HEK293 (cell line): ENCODE results near the gene DNAJB6.

Experiments
- CTCF ChIA-PET: fragments of 350-600 bp; formaldehyde crosslinking; extraction: SDS; loops from one replicate; lab custom pipeline; 2021; ENCODE audit warnings: antibody characterized with exemption; lab: Yijun Ruan, JAX
- POLR2A ChIA-PET: fragments of 300-600 bp; formaldehyde crosslinking; extraction: SDS; loops from one replicate; lab custom pipeline; 2020; ENCODE audit warnings: antibody characterized with exemption, inconsistent platforms; lab: Yijun Ruan, JAX
- H3K27ac ChIP-seq: fragments of 200-500 bp; sonication (Bioruptor generic); 2 replicates; pipeline ENCODE4 v1.5.1; 2014; ENCODE audit warnings: low read depth, low read length, control low read depth, inconsistent platforms; ENCODE audit errors: extremely low read depth
- H3K36me3 ChIP-seq, 2 experiments: fragments of 200-500 bp in 1 of 2; sonication (Bioruptor generic) in 1 of 2; 1 replicate in 1 of 2; 2 replicates in 1 of 2; pipeline ENCODE4 v1.5.1; 2014 to 2017; ENCODE audit warnings: inconsistent platforms in 2 of 2, low read length in 2 of 2; ENCODE audit not compliant: control insufficient read depth in 2 of 2, insufficient read depth in 1 of 2
- H3K4me1 ChIP-seq: fragments of 200-500 bp; sonication (Bioruptor generic); 2 replicates; pipeline ENCODE4 v1.5.1; 2014; ENCODE audit warnings: mild to moderate bottlenecking, low read length, inconsistent platforms; ENCODE audit not compliant: control insufficient read depth, insufficient read depth
- H3K4me3 ChIP-seq: 2 replicates; pipeline ENCODE4 v1.5.1; 2011; ENCODE audit warnings: low read depth, mild to moderate bottlenecking, control low read depth, low read length, moderate library complexity
- H3K9me3 ChIP-seq: fragments of 200-500 bp; sonication (Bioruptor generic); 2 replicates; pipeline ENCODE4 v1.5.1; 2014; ENCODE audit warnings: low read depth, low read length, inconsistent platforms; ENCODE audit not compliant: control insufficient read depth, insufficient read depth
- KLF10 ChIP-seq: fragments of 450-650 bp; IDR thresholded peaks from 2 replicates; pipeline ENCODE4 v1.5.1; 2018; ENCODE audit warnings: missing biosample characterization, mild to moderate bottlenecking, missing genetic modification characterization
- KLF16 ChIP-seq: fragments of 450-650 bp; formaldehyde crosslinking; IDR thresholded peaks from 2 replicates; pipeline ENCODE4 v1.5.1; 2017; ENCODE audit warnings: missing biosample characterization, missing genetic modification characterization
- REPIN1 ChIP-seq: fragments of 450-650 bp; formaldehyde crosslinking; IDR thresholded peaks from 2 replicates; pipeline ENCODE4 v1.5.1; 2017; ENCODE audit warnings: missing biosample characterization, missing genetic modification characterization, low read depth
- ZNF10 ChIP-seq: fragments of 450-650 bp; formaldehyde crosslinking; IDR thresholded peaks from 2 replicates; pipeline ENCODE4 v1.5.1; 2017; ENCODE audit warnings: missing biosample characterization, missing genetic modification characterization
- ZNF24 ChIP-seq: fragments of 450-650 bp; formaldehyde crosslinking; IDR thresholded peaks from 2 replicates; pipeline ENCODE4 v1.5.1; 2016; ENCODE audit warnings: missing biosample characterization, missing genetic modification characterization
- ZNF266 ChIP-seq: fragments of 450-650 bp; formaldehyde crosslinking; IDR thresholded peaks from 2 replicates; pipeline ENCODE4 v1.5.1; 2016; ENCODE audit warnings: missing biosample characterization, missing genetic modification characterization, low read depth
- ZNF521 ChIP-seq: fragments of 450-650 bp; formaldehyde crosslinking; IDR thresholded peaks from 2 replicates; pipeline ENCODE4 v1.5.1; 2017; ENCODE audit warnings: missing biosample characterization, mild to moderate bottlenecking, missing genetic modification characterization
- ZNF558 ChIP-seq: fragments of 450-650 bp; formaldehyde crosslinking; IDR thresholded peaks from 2 replicates; pipeline ENCODE4 v1.5.1; 2016; ENCODE audit warnings: missing biosample characterization, missing genetic modification characterization
- ZNF585B ChIP-seq: fragments of 450-650 bp; formaldehyde crosslinking; IDR thresholded peaks from 2 replicates; pipeline ENCODE4 v1.5.1; 2016; ENCODE audit warnings: missing biosample characterization, missing genetic modification characterization
- ZNF629 ChIP-seq: fragments of 450-650 bp; formaldehyde crosslinking; IDR thresholded peaks from 2 replicates; pipeline ENCODE4 v1.5.1; 2017; ENCODE audit warnings: missing biosample characterization, missing genetic modification characterization
- ZSCAN23 ChIP-seq: fragments of 450-650 bp; formaldehyde crosslinking; IDR thresholded peaks from 2 replicates; pipeline ENCODE4 v1.5.1; 2016; ENCODE audit warnings: missing biosample characterization, missing genetic modification characterization
- TF ChIP-seq, protein P1 (sequence below): fragments of 450-650 bp; formaldehyde crosslinking; IDR thresholded peaks from 2 replicates; pipeline ENCODE4 v1.5.1; 2016; ENCODE audit warnings: missing biosample characterization, missing genetic modification characterization
- TF ChIP-seq, protein P2 (sequence below): fragments of 450-650 bp; formaldehyde crosslinking; IDR thresholded peaks from 2 replicates; pipeline ENCODE4 v1.5.1; 2016; ENCODE audit warnings: missing biosample characterization, missing genetic modification characterization
- TF ChIP-seq, protein P3 (sequence below): fragments of 450-650 bp; formaldehyde crosslinking; IDR thresholded peaks from 2 replicates; pipeline ENCODE4 v1.5.1; 2016; ENCODE audit warnings: missing biosample characterization, missing genetic modification characterization
- TF ChIP-seq, protein P4 (sequence below): fragments of 450-650 bp; formaldehyde crosslinking; IDR thresholded peaks from 2 replicates; pipeline ENCODE4 v1.5.1; 2016; ENCODE audit warnings: missing biosample characterization, missing genetic modification characterization
- TF ChIP-seq, protein P5 (sequence below): fragments of 450-650 bp; formaldehyde crosslinking; IDR thresholded peaks from 2 replicates; pipeline ENCODE4 v1.5.1; 2016; ENCODE audit warnings: missing biosample characterization, missing genetic modification characterization
- TF ChIP-seq, protein P6 (sequence below): fragments of 450-650 bp; formaldehyde crosslinking; IDR thresholded peaks from 2 replicates; pipeline ENCODE4 v1.5.1; 2016; ENCODE audit warnings: missing biosample characterization, missing genetic modification characterization
- TF ChIP-seq, protein P7 (sequence below): fragments of 450-650 bp; formaldehyde crosslinking; IDR thresholded peaks from 2 replicates; pipeline ENCODE4 v1.5.1; 2016; ENCODE audit warnings: missing biosample characterization, missing genetic modification characterization

Gene DNAJB6

DNA sequence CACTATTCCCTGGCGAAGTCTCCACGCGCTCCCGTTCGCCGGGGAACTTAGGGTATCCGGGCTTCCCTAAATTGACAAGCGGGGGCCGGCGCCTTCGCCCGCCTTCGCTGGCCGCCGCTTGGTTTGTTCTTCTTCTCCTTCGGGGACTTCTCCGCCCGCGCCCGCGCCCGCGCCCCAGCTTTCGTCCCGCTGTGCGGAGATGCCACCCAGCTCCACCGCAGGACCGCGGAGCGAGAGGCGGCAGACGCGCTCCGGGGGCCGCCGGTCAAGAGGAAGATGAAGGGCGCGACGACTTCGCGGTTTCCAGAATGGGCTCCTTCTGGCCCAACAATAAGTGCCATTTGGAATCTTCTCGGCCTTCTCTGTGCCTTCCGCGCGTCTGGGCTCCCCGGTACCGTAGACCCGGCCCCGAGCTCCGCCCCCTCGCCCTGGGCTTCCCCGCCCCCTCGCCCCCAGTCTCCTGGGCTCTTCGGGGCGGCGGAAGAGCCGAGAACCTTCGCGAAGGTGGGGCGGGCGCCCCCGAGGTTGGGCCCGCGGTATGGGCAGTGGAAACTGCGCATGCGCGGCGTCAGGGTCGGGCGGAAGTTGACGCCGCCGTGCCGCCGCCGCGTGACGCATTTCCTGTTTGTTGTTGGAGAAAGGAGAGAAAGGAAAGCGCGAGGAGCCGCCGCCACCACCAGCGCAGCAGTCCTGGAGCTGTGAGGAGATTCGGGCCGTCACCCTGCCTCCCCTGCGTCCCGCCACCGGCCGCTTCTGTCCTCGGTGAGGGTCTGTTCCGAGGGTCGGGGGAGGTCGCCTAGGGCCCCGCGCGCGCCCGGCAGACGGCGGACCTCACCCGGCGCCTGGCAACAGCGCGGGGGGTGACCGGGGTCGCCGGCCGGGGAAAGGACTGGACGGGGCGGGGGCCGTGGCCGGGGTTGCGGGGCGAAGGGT is at the start of gene DNAJB6 (continued):
- TF ChIP-seq, protein P1, sequence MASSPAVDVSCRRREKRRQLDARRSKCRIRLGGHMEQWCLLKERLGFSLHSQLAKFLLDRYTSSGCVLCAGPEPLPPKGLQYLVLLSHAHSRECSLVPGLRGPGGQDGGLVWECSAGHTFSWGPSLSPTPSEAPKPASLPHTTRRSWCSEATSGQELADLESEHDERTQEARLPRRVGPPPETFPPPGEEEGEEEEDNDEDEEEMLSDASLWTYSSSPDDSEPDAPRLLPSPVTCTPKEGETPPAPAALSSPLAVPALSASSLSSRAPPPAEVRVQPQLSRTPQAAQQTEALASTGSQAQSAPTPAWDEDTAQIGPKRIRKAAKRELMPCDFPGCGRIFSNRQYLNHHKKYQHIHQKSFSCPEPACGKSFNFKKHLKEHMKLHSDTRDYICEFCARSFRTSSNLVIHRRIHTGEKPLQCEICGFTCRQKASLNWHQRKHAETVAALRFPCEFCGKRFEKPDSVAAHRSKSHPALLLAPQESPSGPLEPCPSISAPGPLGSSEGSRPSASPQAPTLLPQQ (tag by site-specific recombination): peak; percentile 50; the same call in 1 of the 2 replicates
- TF ChIP-seq ZNF629 (tag by site-specific recombination): peak; percentile 98
- TF ChIP-seq, all 188 proteins: peak for 33

DNA sequence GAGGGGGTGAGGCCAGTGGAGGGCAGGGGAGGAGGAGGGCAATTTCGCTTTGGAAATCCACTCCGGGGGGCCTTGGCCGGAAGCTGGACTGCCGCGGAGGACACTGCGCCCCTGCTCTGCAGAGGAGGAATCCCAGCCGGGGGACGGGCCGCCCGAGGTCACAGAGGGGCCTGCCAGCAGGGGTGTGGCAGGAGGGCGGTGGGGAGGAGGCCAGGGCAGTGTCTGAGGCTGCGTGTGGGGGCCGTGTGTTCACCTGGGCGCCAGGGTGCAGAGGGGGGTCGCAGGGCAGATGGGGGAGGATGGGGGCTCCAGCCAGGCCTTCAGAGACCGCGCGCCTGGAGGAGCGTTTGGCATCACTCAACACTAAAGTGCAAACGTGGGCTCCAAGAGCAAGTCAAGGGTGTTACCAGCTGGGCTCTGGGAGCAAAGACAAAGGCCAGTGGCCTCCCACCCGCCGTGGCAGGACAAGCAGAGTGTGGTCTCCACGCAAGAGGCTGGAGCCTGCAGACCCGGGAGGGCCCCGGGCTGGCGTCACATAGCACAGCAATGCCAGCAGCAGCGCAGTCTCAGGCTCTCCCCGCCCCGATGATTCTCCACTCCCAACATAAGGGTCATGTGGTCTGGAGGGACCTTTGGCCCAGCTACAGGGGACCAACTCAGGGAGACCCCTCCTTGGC is 45.3 kb upstream of the DNAJB6 start:
- POLR2A ChIA-PET: no interaction called here
- CTCF ChIA-PET: no interaction called here
- Histone ChIP-seq H3K4me3 (no peak overlapping the region), H3K4me1 (no peaks in the 10 kb centered on the region), H3K27ac (no peak overlapping the region), H3K36me3 (no peaks in the 10 kb centered on the region)
- no peak for TF ChIP-seq REPIN1 (tag by site-specific recombination)
- TF ChIP-seq, all 188 proteins: peak for 0
- H3K9me3 ChIP-seq: no peaks in the 10 kb centered on the region

DNA sequence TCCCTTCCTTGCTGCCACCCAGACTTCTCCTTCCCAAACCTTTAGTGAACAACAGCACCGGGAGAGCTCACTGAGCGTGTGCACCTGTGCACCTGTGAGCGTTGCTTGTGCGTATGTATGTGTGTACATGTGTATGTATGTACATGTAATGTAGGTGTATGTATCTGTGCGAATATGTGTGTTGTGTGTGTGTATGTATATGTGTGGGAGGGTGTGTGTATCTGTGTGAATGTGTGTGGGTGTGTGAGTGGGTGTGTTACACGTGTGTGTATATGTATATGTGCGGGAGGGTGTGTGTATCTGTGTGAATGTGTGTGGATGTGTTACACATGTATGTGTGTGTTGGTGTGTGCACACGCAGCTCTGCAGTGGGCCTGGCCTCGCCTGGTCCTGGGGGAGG is 44.5 kb upstream of the DNAJB6 start:
- no peaks in the 10 kb centered on the region for H3K9me3 ChIP-seq
- H3K4me1 ChIP-seq: no peaks in the 10 kb centered on the region
- POLR2A ChIA-PET: no interaction called here
- H3K27ac ChIP-seq: no peak overlapping the region
- CTCF ChIA-PET: no interaction called here
- H3K4me3 ChIP-seq: no peak overlapping the region
- no peaks in the 10 kb centered on the region for H3K36me3 ChIP-seq
- TF ChIP-seq, protein P2, sequence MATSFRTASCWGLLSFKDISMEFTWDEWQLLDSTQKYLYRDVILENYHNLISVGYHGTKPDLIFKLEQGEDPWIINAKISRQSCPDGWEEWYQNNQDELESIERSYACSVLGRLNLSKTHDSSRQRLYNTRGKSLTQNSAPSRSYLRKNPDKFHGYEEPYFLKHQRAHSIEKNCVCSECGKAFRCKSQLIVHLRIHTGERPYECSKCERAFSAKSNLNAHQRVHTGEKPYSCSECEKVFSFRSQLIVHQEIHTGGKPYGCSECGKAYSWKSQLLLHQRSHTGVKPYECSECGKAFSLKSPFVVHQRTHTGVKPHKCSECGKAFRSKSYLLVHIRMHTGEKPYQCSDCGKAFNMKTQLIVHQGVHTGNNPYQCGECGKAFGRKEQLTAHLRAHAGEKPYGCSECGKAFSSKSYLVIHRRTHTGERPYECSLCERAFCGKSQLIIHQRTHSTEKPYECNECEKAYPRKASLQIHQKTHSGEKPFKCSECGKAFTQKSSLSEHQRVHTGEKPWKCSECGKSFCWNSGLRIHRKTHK: no peak
- no peak for TF ChIP-seq ZNF24 (tag by site-specific recombination)
- no peak for TF ChIP-seq KLF10
- TF ChIP-seq, protein P3, sequence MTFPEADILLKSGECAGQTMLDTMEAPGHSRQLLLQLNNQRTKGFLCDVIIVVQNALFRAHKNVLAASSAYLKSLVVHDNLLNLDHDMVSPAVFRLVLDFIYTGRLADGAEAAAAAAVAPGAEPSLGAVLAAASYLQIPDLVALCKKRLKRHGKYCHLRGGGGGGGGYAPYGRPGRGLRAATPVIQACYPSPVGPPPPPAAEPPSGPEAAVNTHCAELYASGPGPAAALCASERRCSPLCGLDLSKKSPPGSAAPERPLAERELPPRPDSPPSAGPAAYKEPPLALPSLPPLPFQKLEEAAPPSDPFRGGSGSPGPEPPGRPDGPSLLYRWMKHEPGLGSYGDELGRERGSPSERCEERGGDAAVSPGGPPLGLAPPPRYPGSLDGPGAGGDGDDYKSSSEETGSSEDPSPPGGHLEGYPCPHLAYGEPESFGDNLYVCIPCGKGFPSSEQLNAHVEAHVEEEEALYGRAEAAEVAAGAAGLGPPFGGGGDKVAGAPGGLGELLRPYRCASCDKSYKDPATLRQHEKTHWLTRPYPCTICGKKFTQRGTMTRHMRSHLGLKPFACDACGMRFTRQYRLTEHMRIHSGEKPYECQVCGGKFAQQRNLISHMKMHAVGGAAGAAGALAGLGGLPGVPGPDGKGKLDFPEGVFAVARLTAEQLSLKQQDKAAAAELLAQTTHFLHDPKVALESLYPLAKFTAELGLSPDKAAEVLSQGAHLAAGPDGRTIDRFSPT (tag by site-specific recombination): no peak
- TF ChIP-seq ZSCAN23 (tag by site-specific recombination): no peak
- no peak for TF ChIP-seq KLF16 (tag by site-specific recombination)
- TF ChIP-seq, protein P4, sequence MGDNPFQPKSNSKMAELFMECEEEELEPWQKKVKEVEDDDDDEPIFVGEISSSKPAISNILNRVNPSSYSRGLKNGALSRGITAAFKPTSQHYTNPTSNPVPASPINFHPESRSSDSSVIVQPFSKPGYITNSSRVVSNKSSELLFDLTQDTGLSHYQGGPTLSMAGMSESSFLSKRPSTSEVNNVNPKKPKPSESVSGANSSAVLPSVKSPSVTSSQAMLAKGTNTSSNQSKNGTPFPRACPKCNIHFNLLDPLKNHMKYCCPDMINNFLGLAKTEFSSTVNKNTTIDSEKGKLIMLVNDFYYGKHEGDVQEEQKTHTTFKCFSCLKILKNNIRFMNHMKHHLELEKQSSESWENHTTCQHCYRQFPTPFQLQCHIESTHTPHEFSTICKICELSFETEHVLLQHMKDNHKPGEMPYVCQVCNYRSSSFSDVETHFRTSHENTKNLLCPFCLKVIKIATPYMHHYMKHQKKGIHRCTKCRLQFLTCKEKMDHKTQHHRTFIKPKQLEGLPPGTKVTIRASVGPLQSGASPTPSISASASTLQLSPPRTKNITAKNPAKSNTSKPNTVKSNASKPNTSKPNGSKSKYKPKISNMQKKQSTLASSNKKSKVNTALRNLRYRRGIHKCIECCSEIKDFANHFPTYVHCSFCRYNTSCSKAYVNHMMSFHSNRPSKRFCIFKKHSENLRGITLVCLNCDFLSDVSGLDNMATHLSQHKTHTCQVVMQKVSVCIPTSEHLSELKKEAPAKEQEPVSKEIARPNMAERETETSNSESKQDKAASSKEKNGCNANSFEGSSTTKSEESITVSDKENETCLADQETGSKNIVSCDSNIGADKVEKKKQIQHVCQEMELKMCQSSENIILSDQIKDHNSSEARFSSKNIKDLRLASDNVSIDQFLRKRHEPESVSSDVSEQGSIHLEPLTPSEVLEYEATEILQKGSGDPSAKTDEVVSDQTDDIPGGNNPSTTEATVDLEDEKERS: no peak
- TF ChIP-seq ZNF585B: no peak
- no peak for TF ChIP-seq ZNF10 (tag by site-specific recombination)
- TF ChIP-seq, protein P5, sequence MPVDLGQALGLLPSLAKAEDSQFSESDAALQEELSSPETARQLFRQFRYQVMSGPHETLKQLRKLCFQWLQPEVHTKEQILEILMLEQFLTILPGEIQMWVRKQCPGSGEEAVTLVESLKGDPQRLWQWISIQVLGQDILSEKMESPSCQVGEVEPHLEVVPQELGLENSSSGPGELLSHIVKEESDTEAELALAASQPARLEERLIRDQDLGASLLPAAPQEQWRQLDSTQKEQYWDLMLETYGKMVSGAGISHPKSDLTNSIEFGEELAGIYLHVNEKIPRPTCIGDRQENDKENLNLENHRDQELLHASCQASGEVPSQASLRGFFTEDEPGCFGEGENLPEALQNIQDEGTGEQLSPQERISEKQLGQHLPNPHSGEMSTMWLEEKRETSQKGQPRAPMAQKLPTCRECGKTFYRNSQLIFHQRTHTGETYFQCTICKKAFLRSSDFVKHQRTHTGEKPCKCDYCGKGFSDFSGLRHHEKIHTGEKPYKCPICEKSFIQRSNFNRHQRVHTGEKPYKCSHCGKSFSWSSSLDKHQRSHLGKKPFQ (tag by site-specific recombination): peak; percentile 73; the same call in 1 of the 2 replicates
- no peak for TF ChIP-seq ZNF558 (tag by site-specific recombination)
- no peak for TF ChIP-seq ZNF266
- TF ChIP-seq, protein P6, sequence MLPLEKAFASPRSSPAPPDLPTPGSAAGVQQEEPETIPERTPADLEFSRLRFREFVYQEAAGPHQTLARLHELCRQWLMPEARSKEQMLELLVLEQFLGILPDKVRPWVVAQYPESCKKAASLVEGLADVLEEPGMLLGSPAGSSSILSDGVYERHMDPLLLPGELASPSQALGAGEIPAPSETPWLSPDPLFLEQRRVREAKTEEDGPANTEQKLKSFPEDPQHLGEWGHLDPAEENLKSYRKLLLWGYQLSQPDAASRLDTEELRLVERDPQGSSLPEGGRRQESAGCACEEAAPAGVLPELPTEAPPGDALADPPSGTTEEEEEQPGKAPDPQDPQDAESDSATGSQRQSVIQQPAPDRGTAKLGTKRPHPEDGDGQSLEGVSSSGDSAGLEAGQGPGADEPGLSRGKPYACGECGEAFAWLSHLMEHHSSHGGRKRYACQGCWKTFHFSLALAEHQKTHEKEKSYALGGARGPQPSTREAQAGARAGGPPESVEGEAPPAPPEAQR (tag by site-specific recombination): no peak
- TF ChIP-seq, protein P7, sequence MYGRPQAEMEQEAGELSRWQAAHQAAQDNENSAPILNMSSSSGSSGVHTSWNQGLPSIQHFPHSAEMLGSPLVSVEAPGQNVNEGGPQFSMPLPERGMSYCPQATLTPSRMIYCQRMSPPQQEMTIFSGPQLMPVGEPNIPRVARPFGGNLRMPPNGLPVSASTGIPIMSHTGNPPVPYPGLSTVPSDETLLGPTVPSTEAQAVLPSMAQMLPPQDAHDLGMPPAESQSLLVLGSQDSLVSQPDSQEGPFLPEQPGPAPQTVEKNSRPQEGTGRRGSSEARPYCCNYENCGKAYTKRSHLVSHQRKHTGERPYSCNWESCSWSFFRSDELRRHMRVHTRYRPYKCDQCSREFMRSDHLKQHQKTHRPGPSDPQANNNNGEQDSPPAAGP: no peak
- no peak for TF ChIP-seq ZNF521 (tag by site-specific recombination)
